ENCODE data around the gene MET. TPM values are rescaled to one million over a fixed set of nuclear protein-coding genes. Genes with fewer than 3 reads are reported as not detected.

The MET gene
- polyA plus RNA-seq, 1 donor from 2014 or later = not detected

DNA sequence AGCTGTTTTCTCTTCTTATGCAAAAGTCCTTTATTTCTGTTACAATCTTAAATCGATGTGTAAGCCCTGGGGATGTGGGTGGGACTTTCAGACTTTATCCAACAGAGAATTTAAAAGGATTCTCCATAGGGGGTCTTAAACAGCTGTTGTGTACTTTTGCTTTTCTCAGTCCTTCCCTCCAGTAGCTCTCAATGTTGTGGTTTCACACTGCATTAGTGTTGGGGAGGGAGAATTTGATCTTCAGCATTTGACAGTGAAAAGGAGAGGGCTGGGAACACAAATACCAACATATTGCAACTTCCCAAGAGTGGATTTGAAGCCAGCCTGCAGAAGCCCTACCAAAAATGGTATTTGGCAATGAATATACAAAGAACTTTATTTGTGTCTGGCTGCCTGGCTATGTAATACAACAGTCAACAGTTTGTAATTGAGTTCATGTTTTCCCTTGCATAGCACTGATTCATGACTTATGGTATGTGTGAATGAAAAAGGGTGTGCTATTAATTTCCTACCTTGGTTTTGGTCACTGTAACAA lies 110.2 kb downstream of the MET start:
- Histone ChIP-seq H3K27ac (ENCODE audit: low read length) (no peak overlapping the region), H3K4me3 (ENCODE audit: low read length) (no peak overlapping the region), H3K36me3 (ENCODE audit: insufficient read depth, low read length) (no peaks in the 10 kb centered on the region), H3F3A (ENCODE audit: insufficient read depth, low read length, poor library complexity, severe bottlenecking) (no peaks in the 10 kb centered on the region), H4K20me1 (ENCODE audit: insufficient read depth) (no peaks in the 10 kb centered on the region), H3K9me2 (ENCODE audit: insufficient read depth, low read length) (no peaks in the 10 kb centered on the region), H3K79me2 (replicated peaks; ENCODE audit: insufficient read depth, low read length) (no peaks in the 10 kb centered on the region), H2AFZ (ENCODE audit: low read depth, low read length) (no peak overlapping the region), H3K27me3 (ENCODE audit: insufficient read depth, low read depth, low read length) (no peaks in the 10 kb centered on the region), H3K4me2 (ENCODE audit: low read length) (no peak overlapping the region), H3K9me3 (ENCODE audit: low read length) (no peaks in the 10 kb centered on the region), H3K9ac (ENCODE audit: low read length) (no peak overlapping the region)
- TF ChIP-seq EZH2 (IDR thresholded peaks at IDR 0.05; ENCODE audit: borderline replicate concordance, insufficient read depth, low read length, poor library complexity, severe bottlenecking) (no peak), POLR2AphosphoS5 (IDR thresholded peaks at IDR 0.05) (no peak), RAD21 (conservative IDR thresholded peaks at IDR 0.05) (no peak), TAF1 (IDR thresholded peaks at IDR 0.05; ENCODE audit: low read depth) (no peak), MXI1 (conservative IDR thresholded peaks at IDR 0.05; ENCODE audit: poor library complexity, severe bottlenecking) (no peak), SMC3 (conservative IDR thresholded peaks at IDR 0.05; ENCODE audit: poor library complexity) (no peak), EP300 (conservative IDR thresholded peaks at IDR 0.05; ENCODE audit: poor library complexity, severe bottlenecking) (no peak)
- TF ChIP-seq, protein P1, sequence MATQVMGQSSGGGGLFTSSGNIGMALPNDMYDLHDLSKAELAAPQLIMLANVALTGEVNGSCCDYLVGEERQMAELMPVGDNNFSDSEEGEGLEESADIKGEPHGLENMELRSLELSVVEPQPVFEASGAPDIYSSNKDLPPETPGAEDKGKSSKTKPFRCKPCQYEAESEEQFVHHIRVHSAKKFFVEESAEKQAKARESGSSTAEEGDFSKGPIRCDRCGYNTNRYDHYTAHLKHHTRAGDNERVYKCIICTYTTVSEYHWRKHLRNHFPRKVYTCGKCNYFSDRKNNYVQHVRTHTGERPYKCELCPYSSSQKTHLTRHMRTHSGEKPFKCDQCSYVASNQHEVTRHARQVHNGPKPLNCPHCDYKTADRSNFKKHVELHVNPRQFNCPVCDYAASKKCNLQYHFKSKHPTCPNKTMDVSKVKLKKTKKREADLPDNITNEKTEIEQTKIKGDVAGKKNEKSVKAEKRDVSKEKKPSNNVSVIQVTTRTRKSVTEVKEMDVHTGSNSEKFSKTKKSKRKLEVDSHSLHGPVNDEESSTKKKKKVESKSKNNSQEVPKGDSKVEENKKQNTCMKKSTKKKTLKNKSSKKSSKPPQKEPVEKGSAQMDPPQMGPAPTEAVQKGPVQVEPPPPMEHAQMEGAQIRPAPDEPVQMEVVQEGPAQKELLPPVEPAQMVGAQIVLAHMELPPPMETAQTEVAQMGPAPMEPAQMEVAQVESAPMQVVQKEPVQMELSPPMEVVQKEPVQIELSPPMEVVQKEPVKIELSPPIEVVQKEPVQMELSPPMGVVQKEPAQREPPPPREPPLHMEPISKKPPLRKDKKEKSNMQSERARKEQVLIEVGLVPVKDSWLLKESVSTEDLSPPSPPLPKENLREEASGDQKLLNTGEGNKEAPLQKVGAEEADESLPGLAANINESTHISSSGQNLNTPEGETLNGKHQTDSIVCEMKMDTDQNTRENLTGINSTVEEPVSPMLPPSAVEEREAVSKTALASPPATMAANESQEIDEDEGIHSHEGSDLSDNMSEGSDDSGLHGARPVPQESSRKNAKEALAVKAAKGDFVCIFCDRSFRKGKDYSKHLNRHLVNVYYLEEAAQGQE (IDR thresholded peaks at IDR 0.05; ENCODE audit: borderline replicate concordance) = no peak
- TF ChIP-seq, protein P2, sequence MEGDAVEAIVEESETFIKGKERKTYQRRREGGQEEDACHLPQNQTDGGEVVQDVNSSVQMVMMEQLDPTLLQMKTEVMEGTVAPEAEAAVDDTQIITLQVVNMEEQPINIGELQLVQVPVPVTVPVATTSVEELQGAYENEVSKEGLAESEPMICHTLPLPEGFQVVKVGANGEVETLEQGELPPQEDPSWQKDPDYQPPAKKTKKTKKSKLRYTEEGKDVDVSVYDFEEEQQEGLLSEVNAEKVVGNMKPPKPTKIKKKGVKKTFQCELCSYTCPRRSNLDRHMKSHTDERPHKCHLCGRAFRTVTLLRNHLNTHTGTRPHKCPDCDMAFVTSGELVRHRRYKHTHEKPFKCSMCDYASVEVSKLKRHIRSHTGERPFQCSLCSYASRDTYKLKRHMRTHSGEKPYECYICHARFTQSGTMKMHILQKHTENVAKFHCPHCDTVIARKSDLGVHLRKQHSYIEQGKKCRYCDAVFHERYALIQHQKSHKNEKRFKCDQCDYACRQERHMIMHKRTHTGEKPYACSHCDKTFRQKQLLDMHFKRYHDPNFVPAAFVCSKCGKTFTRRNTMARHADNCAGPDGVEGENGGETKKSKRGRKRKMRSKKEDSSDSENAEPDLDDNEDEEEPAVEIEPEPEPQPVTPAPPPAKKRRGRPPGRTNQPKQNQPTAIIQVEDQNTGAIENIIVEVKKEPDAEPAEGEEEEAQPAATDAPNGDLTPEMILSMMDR (IDR thresholded peaks at IDR 0.05; ENCODE audit: poor library complexity, severe bottlenecking) = no peak

DNA sequence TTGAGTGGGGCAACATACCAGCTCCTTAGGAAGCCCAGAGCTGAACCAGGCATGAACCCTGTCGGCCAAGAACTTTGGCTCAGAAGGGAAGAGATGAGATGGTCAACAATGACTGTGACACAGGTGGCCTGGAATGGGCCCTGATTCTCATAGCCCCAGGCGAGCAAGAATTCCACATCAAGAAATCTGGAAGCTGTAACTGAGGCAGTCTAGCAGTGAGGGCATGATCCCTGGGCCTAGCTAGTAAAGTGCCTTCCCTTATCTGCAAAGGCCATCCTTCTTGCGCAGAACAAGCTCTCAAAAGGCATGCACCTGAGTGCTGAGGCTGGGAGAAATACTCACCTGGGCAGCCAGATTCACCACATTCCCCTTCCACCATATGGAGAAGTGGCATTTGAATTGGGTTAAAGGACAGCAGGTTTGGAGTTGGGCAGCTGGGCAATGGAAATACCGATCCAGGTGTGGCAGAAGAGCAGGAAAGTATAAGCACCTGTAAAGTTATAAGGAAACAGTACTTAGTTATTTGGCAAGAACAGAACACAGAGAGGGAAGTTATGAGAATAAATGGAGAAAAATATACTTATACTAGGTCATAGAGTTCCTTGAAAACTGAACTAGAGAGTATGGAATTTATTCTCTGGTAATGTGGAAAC lies 111.8 kb downstream of the MET start:
- no peak overlapping the region for H3K27ac ChIP-seq (ENCODE audit: low read length)
- H3K27me3 ChIP-seq (ENCODE audit: insufficient read depth, low read depth, low read length) = no peaks in the 10 kb centered on the region
- no peaks in the 10 kb centered on the region for H3K9me2 ChIP-seq (ENCODE audit: insufficient read depth, low read length)
- H3K9me3 ChIP-seq (ENCODE audit: low read length) = no peaks in the 10 kb centered on the region
- no peak overlapping the region for H3K4me2 ChIP-seq (ENCODE audit: low read length)
- no peak overlapping the region for H3K4me3 ChIP-seq (ENCODE audit: low read length)
- TF ChIP-seq MXI1 (conservative IDR thresholded peaks at IDR 0.05; ENCODE audit: poor library complexity, severe bottlenecking) = no peak
- no peak for TF ChIP-seq RAD21 (conservative IDR thresholded peaks at IDR 0.05)
- TF ChIP-seq TAF1 (IDR thresholded peaks at IDR 0.05; ENCODE audit: low read depth) = no peak
- H3K79me2 ChIP-seq (replicated peaks; ENCODE audit: insufficient read depth, low read length) = no peaks in the 10 kb centered on the region
- H3K36me3 ChIP-seq (ENCODE audit: insufficient read depth, low read length) = no peaks in the 10 kb centered on the region
- no peaks in the 10 kb centered on the region for H3F3A ChIP-seq (ENCODE audit: insufficient read depth, low read length, poor library complexity, severe bottlenecking)
- no peaks in the 10 kb centered on the region for H4K20me1 ChIP-seq (ENCODE audit: insufficient read depth)
- H3K9ac ChIP-seq (ENCODE audit: low read length) = no peak overlapping the region
- no peak overlapping the region for H2AFZ ChIP-seq (ENCODE audit: low read depth, low read length)
